A549 (cell line): ENCODE data around the gene KLC3. TPM values are rescaled to one million over a fixed set of nuclear protein-coding genes. Genes with fewer than 3 reads are reported as not detected.
A peak's percentile ranks its signal among the peaks of the same experiment; 100 is the strongest.

Experiments
- ATAC-seq, 2 experiments: fragments of 200-7000 bp in 1 of 2; fragments of >200 bp in 1 of 2; cut with Nextera tagmentation in 1 of 2; cut with Tn5 transposase in 1 of 2; 3 replicates each; pipeline versions ENCODE4 v1.8.0 to v1.9.1; 2018 to 2020; ENCODE audit warnings: mild to moderate bottlenecking in 1 of 2, moderate library complexity in 1 of 2
- CTCF ChIA-PET: fragments of 300-600 bp; sonication (Branson Sonifier 250); formaldehyde crosslinking; extraction: SDS; loops from one replicate; lab custom pipeline; 2021; ENCODE audit warnings: antibody characterized with exemption, inconsistent platforms; lab: Yijun Ruan, JAX
- POLR2A ChIA-PET: fragments of 350-600 bp; formaldehyde crosslinking; extraction: SDS; loops from one replicate; lab custom pipeline; 2021; ENCODE audit warnings: antibody characterized with exemption, inconsistent platforms; lab: Yijun Ruan, JAX
- DNase-seq, 2 experiments: peaks; one replicate each; pipeline versions ENCODE4 v3.0.0 to v3.0.0-alpha.2; 2011 to 2016; ENCODE audit warnings: low read depth in 1 of 2, low spot score in 1 of 2
- FAIRE-seq: peaks from 2 replicates; lab custom pipeline; 2011; peaks lifted over from hg19 to GRCh38; lab: Jason Lieb, UNC
- H3K27ac ChIP-seq, 2 experiments: fragments of >200 bp; sonication (Bioruptor Twin); formaldehyde crosslinking; 3 replicates each; pipeline ENCODE4 v1.5.1; 2016 to 2017
- H3K4me1 ChIP-seq: fragments of >200 bp; sonication (Bioruptor Twin); formaldehyde crosslinking; 3 replicates; pipeline ENCODE4 v1.6.1; 2016
- H3K4me2 ChIP-seq: fragments of >200 bp; sonication (Bioruptor Twin); formaldehyde crosslinking; 3 replicates; pipeline ENCODE4 v1.6.1; 2016
- H3K4me3 ChIP-seq: fragments of >200 bp; sonication (Bioruptor Twin); formaldehyde crosslinking; 3 replicates; pipeline ENCODE4 v1.5.1; 2016
- H3K9me3 ChIP-seq: fragments of >200 bp; sonication (Bioruptor Twin); formaldehyde crosslinking; 3 replicates; pipeline ENCODE4 v1.6.1; 2016
- ATOH8 ChIP-seq: fragments of 250-450 bp; sonication (Bioruptor Pico); IDR thresholded peaks from 2 replicates; pipeline ENCODE4 v1.5.0; 2020; ENCODE audit warnings: low read depth, mild to moderate bottlenecking, moderate library complexity
- CEBPB ChIP-seq, 2 experiments: fragments of >200 bp in 1 of 2; sonication (Bioruptor Twin) in 1 of 2; formaldehyde crosslinking in 1 of 2; IDR thresholded peaks; 2 replicates each; pipeline ENCODE4 v1.6.1; 2012 to 2016
- GATA3 ChIP-seq: IDR thresholded peaks from 2 replicates; pipeline ENCODE4 v1.6.1; 2012; ENCODE audit warnings: borderline replicate concordance
- HDAC2 ChIP-seq: fragments of 200-600 bp; sonication (generic); IDR thresholded peaks from 2 replicates; pipeline ENCODE4 v1.6.1; 2016
- JUNB ChIP-seq: fragments of >200 bp; sonication (Bioruptor Twin); formaldehyde crosslinking; IDR thresholded peaks from 2 replicates; pipeline ENCODE4 v1.6.1; 2016
- KDM1A ChIP-seq: fragments of 200-600 bp; sonication (generic); IDR thresholded peaks from 2 replicates; pipeline ENCODE4 v1.6.1; 2016; ENCODE audit warnings: low read depth, mild to moderate bottlenecking
- MAFK ChIP-seq: fragments of 450-650 bp; IDR thresholded peaks from 2 replicates; pipeline ENCODE4 v1.6.1; 2014; ENCODE audit not compliant: partially characterized antibody
- MAX ChIP-seq: IDR thresholded peaks from 2 replicates; pipeline ENCODE4 v1.6.1; 2012
- NPAS2 ChIP-seq: fragments of 250-450 bp; sonication (Bioruptor Pico); IDR thresholded peaks from 2 replicates; pipeline ENCODE4 v1.8.0; 2022; ENCODE audit warnings: mild to moderate bottlenecking, moderate library complexity, borderline replicate concordance
- PHF8 ChIP-seq: fragments of 200-600 bp; sonication (generic); IDR thresholded peaks from 2 replicates; pipeline ENCODE4 v1.6.1; 2016; ENCODE audit warnings: low read depth, mild to moderate bottlenecking, antibody characterized with exemption, moderate library complexity, borderline replicate concordance
- POLR2A ChIP-seq: IDR thresholded peaks from 2 replicates; pipeline ENCODE4 v1.6.1; 2012; ENCODE audit warnings: mild to moderate bottlenecking, low read length
- POLR2AphosphoS2 ChIP-seq: conservative IDR thresholded peaks from 2 replicates; pipeline ENCODE4 v1.6.1; 2012; ENCODE audit warnings: low read length, improper control_type of control experiment, inconsistent platforms
- RNF2 ChIP-seq: fragments of 200-600 bp; sonication (generic); IDR thresholded peaks from 2 replicates; pipeline ENCODE4 v1.6.1; 2016; ENCODE audit warnings: low read depth, mild to moderate bottlenecking, antibody characterized with exemption, moderate library complexity, borderline replicate concordance
- TFCP2L1 ChIP-seq: fragments of 250-450 bp; sonication (Bioruptor Pico); IDR thresholded peaks from 2 replicates; pipeline ENCODE4 v1.5.0; 2021; ENCODE audit warnings: mild to moderate bottlenecking
- USF2 ChIP-seq: fragments of 450-650 bp; IDR thresholded peaks from 2 replicates; pipeline ENCODE4 v1.6.1; 2014; ENCODE audit warnings: antibody characterized with exemption
- WGBS: methylation state at CpG from one replicate; pipeline ENCODE4 v1.1.6; 2017; ENCODE audit errors: missing lambda C conversion rate; 5-methylcytosine and 5-hydroxymethylcytosine counted together
- polyA plus RNA-seq, 4 experiments: library from polyadenylated mRNA; depleted of rRNA in 3 of 4; stranded (reverse); fragments of >200 nt; fragmentation: RNase III in 1 of 4; extraction: RNeasy Plus Mini Kit Qiagen cat#74134 plus additional on column Dnase treatment in 1 of 4; gene quantifications; 2 replicates in 3 of 4; 3 replicates in 1 of 4; pipeline ENCODE4 v1.2.3, GENCODE V29; 2011 to 2017
- TF ChIP-seq, protein P1 (sequence below): fragments of 150-350 bp; IDR thresholded peaks from 2 replicates; pipeline ENCODE4 v1.6.1; 2014; ENCODE audit warnings: low read depth, mild to moderate bottlenecking, low read length
- TF ChIP-seq, protein P2 (sequence below): IDR thresholded peaks from 2 replicates; pipeline ENCODE4 v1.6.1; 2012
- TF ChIP-seq, protein P3 (sequence below): IDR thresholded peaks from 2 replicates; pipeline ENCODE4 v1.6.1; 2012; ENCODE audit warnings: low read depth, borderline replicate concordance

Gene KLC3
- polyA plus RNA-seq, 2 of the 4 experiments (the other 2 are of a cell fraction), result 0.26 to 0.49 TPM

GRCh38 chr19:45370410-45371204, 30.1 kb downstream of the KLC3 start, which contains the start of gene ERCC2:
Gene ERCC2, minus strand, starts transcription at chr19:45370573. Its CDS starts 33 bp downstream, at chr19:45370540.
- CTCF ChIA-PET, result interaction anchor here (0.8 to 1.1 kb wide), 5 partner anchors 13 to 33 kb away, joined by 3 to 5 read pairs (median 4); no protein-coding TSS in a partner anchor
- WGBS, result 3% methylated on average over 31 of the region's 55 CpGs
- Histone ChIP-seq H3K9me3 (no peaks in the 10 kb centered on the region), H3K4me2 (peak within 1 kb of the TSS; percentile 72), H3K27ac (peak within 1 kb of the TSS; percentile 71 to 93), H3K4me3 (peak within 1 kb of the TSS; percentile 60), H3K4me1 (no peaks in the 10 kb centered on the region; the same call in 2 of the 3 replicates)
- ATAC-seq, result peak; percentile 99 to 100
- no peak for FAIRE-seq
- 0 out of 2 replicates have a peak, but pooled peaks have one; percentile 12 for TF ChIP-seq USF2
- TF ChIP-seq HDAC2, result no peak
- TF ChIP-seq ATOH8 (CRISPR knock-in tag), result no peak
- TF ChIP-seq, protein P1, sequence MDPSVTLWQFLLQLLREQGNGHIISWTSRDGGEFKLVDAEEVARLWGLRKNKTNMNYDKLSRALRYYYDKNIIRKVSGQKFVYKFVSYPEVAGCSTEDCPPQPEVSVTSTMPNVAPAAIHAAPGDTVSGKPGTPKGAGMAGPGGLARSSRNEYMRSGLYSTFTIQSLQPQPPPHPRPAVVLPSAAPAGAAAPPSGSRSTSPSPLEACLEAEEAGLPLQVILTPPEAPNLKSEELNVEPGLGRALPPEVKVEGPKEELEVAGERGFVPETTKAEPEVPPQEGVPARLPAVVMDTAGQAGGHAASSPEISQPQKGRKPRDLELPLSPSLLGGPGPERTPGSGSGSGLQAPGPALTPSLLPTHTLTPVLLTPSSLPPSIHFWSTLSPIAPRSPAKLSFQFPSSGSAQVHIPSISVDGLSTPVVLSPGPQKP, result no peak
- TF ChIP-seq POLR2A, result peak; percentile 3; the same call in 1 of the 2 replicates
- TF ChIP-seq TFCP2L1 (CRISPR knock-in tag), result no peak
- TF ChIP-seq NPAS2 (CRISPR knock-in tag), result no peak
- no peak for TF ChIP-seq POLR2AphosphoS2
- TF ChIP-seq CEBPB (IDR thresholded peaks at IDR 0.05), result no peak
- TF ChIP-seq, protein P2, sequence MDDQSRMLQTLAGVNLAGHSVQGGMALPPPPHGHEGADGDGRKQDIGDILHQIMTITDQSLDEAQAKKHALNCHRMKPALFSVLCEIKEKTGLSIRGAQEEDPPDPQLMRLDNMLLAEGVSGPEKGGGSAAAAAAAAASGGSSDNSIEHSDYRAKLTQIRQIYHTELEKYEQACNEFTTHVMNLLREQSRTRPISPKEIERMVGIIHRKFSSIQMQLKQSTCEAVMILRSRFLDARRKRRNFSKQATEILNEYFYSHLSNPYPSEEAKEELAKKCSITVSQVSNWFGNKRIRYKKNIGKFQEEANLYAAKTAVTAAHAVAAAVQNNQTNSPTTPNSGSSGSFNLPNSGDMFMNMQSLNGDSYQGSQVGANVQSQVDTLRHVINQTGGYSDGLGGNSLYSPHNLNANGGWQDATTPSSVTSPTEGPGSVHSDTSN, result peak; percentile 99
- peak; percentile 26; the same call in 1 of the 2 replicates for TF ChIP-seq PHF8
- TF ChIP-seq, protein P3, sequence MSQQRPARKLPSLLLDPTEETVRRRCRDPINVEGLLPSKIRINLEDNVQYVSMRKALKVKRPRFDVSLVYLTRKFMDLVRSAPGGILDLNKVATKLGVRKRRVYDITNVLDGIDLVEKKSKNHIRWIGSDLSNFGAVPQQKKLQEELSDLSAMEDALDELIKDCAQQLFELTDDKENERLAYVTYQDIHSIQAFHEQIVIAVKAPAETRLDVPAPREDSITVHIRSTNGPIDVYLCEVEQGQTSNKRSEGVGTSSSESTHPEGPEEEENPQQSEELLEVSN, result no peak
- POLR2A ChIA-PET, result interaction anchor here (0.5 kb wide), 1 partner anchor 24 kb away, joined by 3 read pairs; no protein-coding TSS in a partner anchor
- peak; percentile 98 to 99 for DNase-seq

GRCh38 chr19:45376045-45376724, 35.6 kb downstream of the KLC3 start:
- POLR2A ChIA-PET, result interaction anchor here (1.2 kb wide), 1 partner anchor 27 kb away, joined by 3 read pairs; no protein-coding TSS in a partner anchor
- peak; percentile 64 to 91 for DNase-seq
- peak overlapping the region; percentile 84 to 86 for H3K27ac ChIP-seq
- TF ChIP-seq KDM1A (no peak), RNF2 (no peak), GATA3 (peak; percentile 66; the same call in 1 of the 2 replicates), JUNB (0 out of 2 replicates have a peak, but pooled peaks have one; percentile 14), USF2 (peak; percentile 55; the same call in 1 of the 2 replicates), MAFK (peak; percentile 48), MAX (peak; percentile 70)
- TF ChIP-seq, protein P3, result 0 out of 2 replicates have a peak, but pooled peaks have one; percentile 24
- TF ChIP-seq, all 56 proteins: peak for 6
- Histone ChIP-seq H3K4me3 (no peak overlapping the region), H3K4me2 (peak overlapping the region; percentile 53; the same call in 2 of the 3 replicates), H3K4me1 (peaks cover 14% of the 10 kb centered on the region), H3K9me3 (no peaks in the 10 kb centered on the region)
- CTCF ChIA-PET, result interaction anchor here (0.6 to 1.3 kb wide), 2 partner anchors 63 to 130 kb away, joined by 3 to 5 read pairs; no protein-coding TSS in a partner anchor
- ATAC-seq, result peak; percentile 92 to 93
- 23% methylated on average over 13 of the region's 13 CpGs for WGBS
- no peak for FAIRE-seq
